DOHH2 (cell line): ENCODE measurements around the gene TRIM27.

ENCODE experiments used
- H3F3A ChIP-seq: fragments of 200-600 bp; sonication (generic), shearing (Covaris generic); 2 replicates; pipeline ENCODE4 v1.6.0; 2016; ENCODE audit warnings: antibody characterized with exemption, mild to moderate bottlenecking; ENCODE audit not compliant: control insufficient read depth, insufficient read depth
- H3K27ac ChIP-seq: fragments of 200-600 bp; sonication (generic); 2 replicates; pipeline ENCODE4 v1.5.1; 2014; ENCODE audit warnings: low read depth, mild to moderate bottlenecking, low read length, moderate library complexity
- H3K27me3 ChIP-seq: fragments of 200-600 bp; sonication (generic); 2 replicates; pipeline ENCODE4 v1.6.1; 2014; ENCODE audit warnings: mild to moderate bottlenecking, low read length, mixed read lengths; ENCODE audit not compliant: control insufficient read depth
- H3K36me3 ChIP-seq: fragments of 200-600 bp; sonication (generic); 2 replicates; pipeline ENCODE4 v1.6.1; 2014; ENCODE audit warnings: mild to moderate bottlenecking, low read length, moderate library complexity, mixed read lengths; ENCODE audit not compliant: control insufficient read depth
- H3K4me1 ChIP-seq: fragments of 200-600 bp; sonication (generic); 2 replicates; pipeline ENCODE4 v1.6.1; 2014; ENCODE audit warnings: mild to moderate bottlenecking, low read length, mixed read lengths; ENCODE audit not compliant: control insufficient read depth
- H3K4me2 ChIP-seq: fragments of 200-600 bp; sonication (generic); 2 replicates; pipeline ENCODE4 v1.6.0; 2014; ENCODE audit warnings: mild to moderate bottlenecking, low read length, moderate library complexity
- H3K4me3 ChIP-seq: fragments of 200-600 bp; sonication (generic); 2 replicates; pipeline ENCODE4 v1.5.1; 2014; ENCODE audit warnings: mild to moderate bottlenecking, low read length, mixed read lengths
- H3K79me2 ChIP-seq: fragments of 200-600 bp; sonication (generic); 2 replicates; pipeline ENCODE4 v1.6.1; 2014; ENCODE audit warnings: mild to moderate bottlenecking, low read length, mixed read lengths; ENCODE audit not compliant: control insufficient read depth
- H3K9me2 ChIP-seq: fragments of 200-600 bp; sonication (generic); replicated peaks from 2 replicates; pipeline ENCODE4 v1.6.1; 2014; ENCODE audit warnings: mild to moderate bottlenecking, low read length, mixed read lengths; ENCODE audit not compliant: control insufficient read depth
- H3K9me3 ChIP-seq: fragments of 200-600 bp; sonication (generic); 2 replicates; pipeline ENCODE4 v1.6.1; 2014; ENCODE audit warnings: antibody characterized with exemption, low read length, mixed read lengths; ENCODE audit not compliant: control insufficient read depth, insufficient read depth
- H4K20me1 ChIP-seq: fragments of 200-600 bp; sonication (generic); 2 replicates; pipeline ENCODE4 v1.6.0; 2014; ENCODE audit warnings: low read depth, mild to moderate bottlenecking, antibody characterized with exemption, low read length, moderate library complexity; ENCODE audit not compliant: control insufficient read depth, insufficient read depth
- EZH2phosphoT487 ChIP-seq: fragments of 200-600 bp; sonication (generic); IDR thresholded peaks from 2 replicates; pipeline ENCODE4 v1.6.1; 2017; ENCODE audit warnings: borderline replicate concordance, mild to moderate bottlenecking, antibody characterized with exemption, low read length, moderate library complexity, mixed read lengths
- TF ChIP-seq, protein P1 (sequence below): fragments of 200-600 bp; sonication (generic); IDR thresholded peaks from one replicate; pipeline ENCODE4 v1.5.1; 2014; ENCODE audit warnings: antibody characterized with exemption, mild to moderate bottlenecking, low read depth, low read length; ENCODE audit not compliant: poor library complexity, severe bottlenecking

TRIM27 gene

DNA sequence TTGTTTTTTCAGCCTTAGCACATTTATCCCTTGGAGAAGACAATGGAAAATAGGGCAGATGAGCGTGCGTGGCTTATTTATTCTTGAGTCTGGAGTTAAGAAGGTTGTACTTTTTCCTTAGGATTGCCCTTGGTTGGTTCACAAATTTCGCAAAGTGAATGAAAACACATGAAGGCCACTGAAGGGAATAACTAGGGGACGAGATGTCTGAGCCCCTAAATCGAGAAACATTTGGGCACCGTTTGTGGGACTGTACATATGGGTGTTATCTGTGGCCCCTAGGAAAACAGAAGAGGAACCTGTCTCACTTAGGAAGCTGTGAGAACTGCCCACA is 19.4 kb upstream of the TRIM27 start:
- TF ChIP-seq, protein P1, sequence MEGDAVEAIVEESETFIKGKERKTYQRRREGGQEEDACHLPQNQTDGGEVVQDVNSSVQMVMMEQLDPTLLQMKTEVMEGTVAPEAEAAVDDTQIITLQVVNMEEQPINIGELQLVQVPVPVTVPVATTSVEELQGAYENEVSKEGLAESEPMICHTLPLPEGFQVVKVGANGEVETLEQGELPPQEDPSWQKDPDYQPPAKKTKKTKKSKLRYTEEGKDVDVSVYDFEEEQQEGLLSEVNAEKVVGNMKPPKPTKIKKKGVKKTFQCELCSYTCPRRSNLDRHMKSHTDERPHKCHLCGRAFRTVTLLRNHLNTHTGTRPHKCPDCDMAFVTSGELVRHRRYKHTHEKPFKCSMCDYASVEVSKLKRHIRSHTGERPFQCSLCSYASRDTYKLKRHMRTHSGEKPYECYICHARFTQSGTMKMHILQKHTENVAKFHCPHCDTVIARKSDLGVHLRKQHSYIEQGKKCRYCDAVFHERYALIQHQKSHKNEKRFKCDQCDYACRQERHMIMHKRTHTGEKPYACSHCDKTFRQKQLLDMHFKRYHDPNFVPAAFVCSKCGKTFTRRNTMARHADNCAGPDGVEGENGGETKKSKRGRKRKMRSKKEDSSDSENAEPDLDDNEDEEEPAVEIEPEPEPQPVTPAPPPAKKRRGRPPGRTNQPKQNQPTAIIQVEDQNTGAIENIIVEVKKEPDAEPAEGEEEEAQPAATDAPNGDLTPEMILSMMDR: no peak
- TF ChIP-seq EZH2phosphoT487: no peak
- peaks cover 25% of the 10 kb centered on the region for H3F3A ChIP-seq
- H3K36me3 ChIP-seq: no peaks in the 10 kb centered on the region
- peaks cover 46% of the 10 kb centered on the region for H3K4me1 ChIP-seq
- H3K79me2 ChIP-seq: no peaks in the 10 kb centered on the region
- no peaks in the 10 kb centered on the region for H3K9me3 ChIP-seq
- H3K27ac ChIP-seq: no peak overlapping the region
- no peaks in the 10 kb centered on the region for H3K9me2 ChIP-seq
- no peaks in the 10 kb centered on the region for H3K27me3 ChIP-seq
- peak overlapping the region; percentile 86 for H3K4me2 ChIP-seq
- no peaks in the 10 kb centered on the region for H4K20me1 ChIP-seq
- H3K4me3 ChIP-seq: peak overlapping the region; percentile 85

- no peaks in the 10 kb centered on the region for H3K9me2 ChIP-seq
- H3K79me2 ChIP-seq: no peaks in the 10 kb centered on the region
- H3K9me3 ChIP-seq: no peaks in the 10 kb centered on the region
- H3K27me3 ChIP-seq: no peaks in the 10 kb centered on the region
- H3K4me1 ChIP-seq: peaks cover 46% of the 10 kb centered on the region
- no peaks in the 10 kb centered on the region for H3K36me3 ChIP-seq
- no peaks in the 10 kb centered on the region for H4K20me1 ChIP-seq
- peak overlapping the region; percentile 69; the same call in 1 of the 2 replicates for H3K27ac ChIP-seq
- H3K4me3 ChIP-seq: peak overlapping the region; percentile 94
- peak overlapping the region; percentile 86 for H3K4me2 ChIP-seq
- no peak for TF ChIP-seq EZH2phosphoT487
- TF ChIP-seq, protein P1: no peak
- peaks cover 25% of the 10 kb centered on the region for H3F3A ChIP-seq
Measured at GRCh38 chr6:28941684-28942448, 18.1 kb upstream of the TRIM27 start.

- peak overlapping the region; percentile 86 for H3K4me2 ChIP-seq
- no peaks in the 10 kb centered on the region for H3K9me2 ChIP-seq
- peak overlapping the region; percentile 69 for H3K27ac ChIP-seq
- H3K27me3 ChIP-seq: no peaks in the 10 kb centered on the region
- H4K20me1 ChIP-seq: no peaks in the 10 kb centered on the region
- TF ChIP-seq, protein P1: no peak
- no peak for TF ChIP-seq EZH2phosphoT487
- peaks cover 46% of the 10 kb centered on the region for H3K4me1 ChIP-seq
- H3K9me3 ChIP-seq: no peaks in the 10 kb centered on the region
- peaks cover 25% of the 10 kb centered on the region for H3F3A ChIP-seq
- peak overlapping the region; percentile 94 for H3K4me3 ChIP-seq
- H3K79me2 ChIP-seq: no peaks in the 10 kb centered on the region
- no peaks in the 10 kb centered on the region for H3K36me3 ChIP-seq
Measured at GRCh38 chr6:28940858-28941683, 17.3 kb upstream of the TRIM27 start.
